IMR-90 (cell line): ENCODE measurements around the gene WNT6. TPM values are rescaled to one million over a fixed set of nuclear protein-coding genes. Genes with fewer than 3 reads are reported as not detected.

Source experiments
- ATAC-seq: fragments of 200-7000 bp; cut with Tn5 transposase; 2 replicates; pipeline ENCODE4 v1.9.1; 2020; ENCODE audit warnings: low read depth, mild to moderate bottlenecking, moderate library complexity
- BruUV-seq: library from RNA; stranded (reverse); fragments of 400-500 nt; replicated peaks from 2 replicates; lab custom pipeline; 2021; lab: Mats Ljungman, UMichigan
- CTCF ChIA-PET: fragments of 300-600 bp; formaldehyde crosslinking; extraction: SDS; loops from one replicate; lab custom pipeline; 2021; ENCODE audit warnings: antibody characterized with exemption; lab: Yijun Ruan, JAX
- POLR2A ChIA-PET: fragments of 300-600 bp; sonication (Branson Sonifier 250); formaldehyde crosslinking; loops from one replicate; lab custom pipeline; 2022; ENCODE audit warnings: antibody characterized with exemption; ENCODE audit not compliant: unreplicated experiment; lab: Charles Lee
- DNase-seq: peaks from one replicate; pipeline ENCODE4 v3.0.0; 2013
- H2AFZ ChIP-seq: replicated peaks from 2 replicates; pipeline ENCODE3; 2013; ENCODE audit warnings: low read length, mild to moderate bottlenecking; ENCODE audit not compliant: poor library complexity
- H2AK5ac ChIP-seq: 2 replicates; pipeline ENCODE4 v1.6.1; 2013; ENCODE audit warnings: low read depth, low read length, inconsistent platforms
- H2AK9ac ChIP-seq: replicated peaks from 2 replicates; pipeline ENCODE3; 2013; ENCODE audit warnings: mild to moderate bottlenecking, low read depth, low read length, moderate library complexity; ENCODE audit not compliant: poor library complexity
- H2BK120ac ChIP-seq: 2 replicates; pipeline ENCODE4 v1.6.1; 2013; ENCODE audit warnings: low read depth, low read length, inconsistent platforms
- H2BK15ac ChIP-seq: 3 replicates; pipeline ENCODE4 v1.6.1; 2013; ENCODE audit warnings: low read depth, low read length, inconsistent platforms
- H2BK20ac ChIP-seq: 2 replicates; pipeline ENCODE4 v1.6.1; 2013; ENCODE audit warnings: low read depth, mild to moderate bottlenecking, inconsistent platforms, low read length, moderate library complexity
- H2BK5ac ChIP-seq: 2 replicates; pipeline ENCODE4 v1.6.1; 2013; ENCODE audit warnings: mild to moderate bottlenecking, low read depth, low read length, inconsistent platforms; ENCODE audit not compliant: poor library complexity, severe bottlenecking
- H3K14ac ChIP-seq: replicated peaks from 2 replicates; pipeline ENCODE4 v1.6.1; 2013; ENCODE audit warnings: low read depth, low read length, inconsistent platforms
- H3K18ac ChIP-seq: 2 replicates; pipeline ENCODE4 v1.6.1; 2013; ENCODE audit warnings: low read depth, low read length, control low read depth
- H3K23ac ChIP-seq: 2 replicates; pipeline ENCODE4 v1.6.1; 2013; ENCODE audit warnings: low read depth, low read length, inconsistent platforms
- H3K27ac ChIP-seq: 2 replicates; pipeline ENCODE4 v1.5.1; 2013; ENCODE audit warnings: mild to moderate bottlenecking, control low read depth, low read length; ENCODE audit not compliant: insufficient read depth
- H3K27me3 ChIP-seq: 2 replicates; pipeline ENCODE4 v1.6.1; 2013; ENCODE audit warnings: low read length; ENCODE audit not compliant: control insufficient read depth, insufficient read depth
- H3K36me3 ChIP-seq: 2 replicates; pipeline ENCODE4 v1.6.1; 2013; ENCODE audit warnings: low read length, mixed read lengths; ENCODE audit not compliant: control insufficient read depth, insufficient read depth
- H3K4ac ChIP-seq: 2 replicates; pipeline ENCODE4 v1.6.1; 2013; ENCODE audit warnings: low read depth, low read length, inconsistent platforms
- H3K4me1 ChIP-seq: 2 replicates; pipeline ENCODE4 v1.6.1; 2013; ENCODE audit warnings: low read length, mixed read lengths; ENCODE audit not compliant: control insufficient read depth, insufficient read depth
- H3K4me2 ChIP-seq: 2 replicates; pipeline ENCODE4 v1.6.1; 2013; ENCODE audit warnings: low read depth, mild to moderate bottlenecking, control low read depth, low read length, moderate library complexity
- H3K4me3 ChIP-seq: 2 replicates; pipeline ENCODE4 v1.5.1; 2013; ENCODE audit warnings: low read depth, mild to moderate bottlenecking, control low read depth, low read length, moderate library complexity; ENCODE audit not compliant: insufficient read depth
- H3K56ac ChIP-seq: 2 replicates; pipeline ENCODE4 v1.6.1; 2013; ENCODE audit warnings: low read length, inconsistent platforms; ENCODE audit not compliant: insufficient read depth; ENCODE audit errors: extremely low read depth
- H3K79me1 ChIP-seq, 2 experiments: 2 replicates each; pipeline ENCODE4 v1.6.1; 2013; ENCODE audit warnings: low read length in 2 of 2, inconsistent platforms in 1 of 2, low read depth in 1 of 2
- H3K9ac ChIP-seq: 2 replicates; pipeline ENCODE4 v1.6.1; 2013; ENCODE audit warnings: low read depth, low read length, control low read depth
- H3K9me1 ChIP-seq: 2 replicates; pipeline ENCODE4 v1.6.1; 2013; ENCODE audit warnings: low read length, inconsistent platforms; ENCODE audit not compliant: insufficient read depth
- H3K9me3 ChIP-seq: 2 replicates; pipeline ENCODE4 v1.6.1; 2013; ENCODE audit warnings: low read length; ENCODE audit not compliant: control insufficient read depth, insufficient read depth
- H4K20me1 ChIP-seq: 2 replicates; pipeline ENCODE4 v1.6.1; 2013; ENCODE audit warnings: low read length, inconsistent platforms; ENCODE audit not compliant: insufficient read depth
- H4K5ac ChIP-seq: 2 replicates; pipeline ENCODE4 v1.6.1; 2013; ENCODE audit warnings: mild to moderate bottlenecking, low read depth, low read length, control low read depth
- H4K8ac ChIP-seq, 2 experiments: 2 replicates each; pipeline ENCODE4 v1.6.1; 2013; ENCODE audit warnings: low read depth in 2 of 2, low read length in 2 of 2, control low read depth in 1 of 2, inconsistent platforms in 1 of 2
- H4K91ac ChIP-seq: 2 replicates; pipeline ENCODE4 v1.6.1; 2013; ENCODE audit warnings: low read depth, low read length, inconsistent platforms; ENCODE audit not compliant: insufficient read depth
- CEBPB ChIP-seq: IDR thresholded peaks from 2 replicates; pipeline ENCODE4 v1.6.1; 2012; ENCODE audit warnings: low read depth, low read length, improper control_type of control experiment
- MAFK ChIP-seq: IDR thresholded peaks from 2 replicates; pipeline ENCODE4 v1.6.1; 2012; ENCODE audit warnings: low read depth, low read length, improper control_type of control experiment
- MAZ ChIP-seq: IDR thresholded peaks from 2 replicates; pipeline ENCODE4 v1.6.1; 2012; ENCODE audit warnings: low read depth, mild to moderate bottlenecking, low read length, improper control_type of control experiment, moderate library complexity, borderline replicate concordance
- WGBS, 2 experiments: methylation state at CpG; one replicate each; pipeline versions ENCODE4 v1.1.5 to v1.1.7; 2013; ENCODE audit warnings: missing lambda C conversion rate in 2 of 2; ENCODE audit not compliant: insufficient read length in 1 of 2; ENCODE audit errors: extremely low coverage in 2 of 2; 5-methylcytosine and 5-hydroxymethylcytosine counted together
- dilution Hi-C: fragments of 300-500 bp; cut with HindIII; formaldehyde crosslinking; loops from one replicate; pipeline ENCODE4 v1.14.3; 2018; ENCODE audit warnings: low sequenced_read_pairs; ENCODE audit not compliant: unreplicated experiment
- in situ Hi-C: fragments of 300-500 bp; cut with MboI; formaldehyde crosslinking; loops from 3 replicates; pipeline ENCODE4 v1.14.3; 2019; ENCODE audit warnings: low sequenced_read_pairs, inconsistent platforms, mixed read lengths
- intact Hi-C: fragments of 100-400 bp; cut with micrococcal nuclease; formaldehyde crosslinking; loops from 2 replicates; pipeline ENCODE4 v1.10.0; 2022
- polyA plus RNA-seq, 3 experiments: library from polyadenylated mRNA; depleted of rRNA; stranded (reverse); fragments of >200 nt; gene quantifications; 2 replicates each; pipeline ENCODE4 v1.2.3, GENCODE V29; 2012; ENCODE audit warnings: low replicate concordance in 1 of 3
- total RNA-seq: library from RNA; depleted of rRNA; stranded (reverse); fragments of >200 nt; gene quantifications from 2 replicates; pipeline ENCODE4 v1.2.3, GENCODE V29; 2012
- TF ChIP-seq, protein P1 (sequence below): fragments of 150-350 bp; IDR thresholded peaks from 2 replicates; pipeline ENCODE4 v1.6.1; 2017; ENCODE audit warnings: mild to moderate bottlenecking, antibody characterized with exemption, low read length, low read depth
- TF ChIP-seq, protein P2 (sequence below): conservative IDR thresholded peaks from 2 replicates; pipeline ENCODE4 v1.5.1; 2012; ENCODE audit warnings: mild to moderate bottlenecking, low read depth, low read length, improper control_type of control experiment

Gene WNT6
- total and polyA plus RNA-seq, 2 of the 4 experiments (the other 2 are of a cell fraction), result not detected

DNA sequence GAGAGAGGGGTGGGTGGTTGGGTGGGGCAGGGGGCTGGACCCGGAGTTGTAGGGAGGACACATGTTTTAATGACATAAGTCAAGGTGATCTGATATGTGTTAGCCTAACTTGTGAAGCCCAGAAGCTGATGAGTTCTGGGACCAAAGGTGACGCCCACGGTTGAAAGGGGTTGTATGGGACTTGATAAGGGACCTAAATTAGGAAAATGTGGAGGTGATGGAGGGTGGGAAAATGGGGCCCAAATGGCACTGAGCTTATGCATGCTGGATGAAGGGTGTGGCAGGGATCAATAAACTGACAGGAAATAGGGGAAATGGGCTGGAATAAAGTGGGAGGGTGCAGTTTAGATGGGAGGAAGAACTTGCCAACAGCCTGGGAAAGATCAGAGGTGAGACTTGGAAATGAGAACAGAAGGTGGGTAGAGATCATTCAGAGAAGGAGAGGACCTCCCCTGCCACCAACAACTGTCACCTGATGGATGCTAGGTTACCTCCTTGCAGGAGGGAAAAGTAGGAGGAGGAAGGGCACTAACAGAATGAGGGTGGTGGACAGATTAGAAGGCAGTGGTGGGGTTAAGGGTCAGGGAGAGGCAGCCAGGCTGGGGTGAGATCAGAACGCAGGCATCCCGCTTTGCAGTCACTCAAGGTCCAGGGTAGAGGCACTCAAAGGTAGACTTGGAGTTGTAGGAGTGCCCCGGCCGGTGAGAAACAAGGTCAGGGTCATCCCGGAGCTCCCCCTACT is 36.3 kb downstream of the WNT6 start (continued):
- TF ChIP-seq, protein P1, sequence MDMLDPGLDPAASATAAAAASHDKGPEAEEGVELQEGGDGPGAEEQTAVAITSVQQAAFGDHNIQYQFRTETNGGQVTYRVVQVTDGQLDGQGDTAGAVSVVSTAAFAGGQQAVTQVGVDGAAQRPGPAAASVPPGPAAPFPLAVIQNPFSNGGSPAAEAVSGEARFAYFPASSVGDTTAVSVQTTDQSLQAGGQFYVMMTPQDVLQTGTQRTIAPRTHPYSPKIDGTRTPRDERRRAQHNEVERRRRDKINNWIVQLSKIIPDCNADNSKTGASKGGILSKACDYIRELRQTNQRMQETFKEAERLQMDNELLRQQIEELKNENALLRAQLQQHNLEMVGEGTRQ, result no peak

DNA sequence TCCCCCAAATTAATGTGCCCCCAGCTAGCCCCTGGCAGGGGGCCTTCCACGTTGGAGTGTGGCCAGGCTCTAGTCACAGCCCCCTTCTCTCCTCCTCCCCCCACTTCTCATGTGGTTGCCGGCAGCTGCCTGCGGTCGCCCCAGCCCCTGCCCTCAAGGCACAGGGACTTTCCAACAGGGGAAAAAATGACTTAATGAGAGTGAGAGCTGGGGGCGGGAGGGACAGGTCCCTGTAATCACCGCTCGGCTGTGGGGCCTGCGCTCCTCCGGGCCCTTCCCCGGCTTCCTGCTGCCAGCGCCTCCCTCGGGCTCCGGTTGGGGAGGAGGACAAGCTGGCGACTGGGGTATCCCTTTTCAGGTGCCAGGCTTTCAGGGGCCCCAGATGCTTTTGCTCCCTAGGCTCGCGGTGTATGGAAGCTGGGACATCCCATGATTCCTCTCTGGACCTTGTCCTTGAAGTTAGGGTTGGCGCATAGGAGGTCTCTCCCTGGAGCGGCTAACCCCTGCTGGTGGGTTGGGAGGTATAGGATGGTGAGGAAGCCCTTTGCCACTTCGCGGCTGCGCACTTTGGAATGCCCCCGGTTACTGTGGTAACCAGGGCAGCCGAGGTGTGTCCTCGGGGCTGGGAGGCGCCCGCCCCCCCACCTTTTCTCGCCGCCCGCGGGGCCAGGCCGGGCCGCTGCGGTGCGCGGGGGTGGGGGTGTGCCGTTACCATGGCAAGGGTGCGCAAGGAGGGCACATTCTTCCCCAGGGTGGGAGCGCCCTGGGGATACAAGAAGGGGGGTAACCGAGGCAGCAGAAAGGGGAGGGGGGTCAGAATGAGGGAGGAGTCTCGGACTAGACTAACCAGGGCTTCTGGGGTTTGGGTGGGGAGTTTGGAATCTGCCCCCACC is 37.1 kb downstream of the WNT6 start:
- Histone ChIP-seq H3K27me3 (peaks cover 86% of the 10 kb centered on the region), H3K23ac (no peak overlapping the region), H2BK15ac (no peak overlapping the region), H2BK5ac (no peak overlapping the region), H3K18ac (no peak overlapping the region), H3K27ac (no peak overlapping the region), H2BK20ac (no peak overlapping the region), H4K8ac (no peak overlapping the region), H3K4me3 (no peak overlapping the region), H3K79me1 (no peaks in the 10 kb centered on the region), H4K91ac (no peak overlapping the region), H3K4ac (no peak overlapping the region), H2AK5ac (no peak overlapping the region), H3K56ac (no peak overlapping the region), H2BK120ac (no peak overlapping the region), H4K20me1 (no peaks in the 10 kb centered on the region), H3K14ac (no peak overlapping the region), H3K36me3 (no peaks in the 10 kb centered on the region), H2AK9ac (no peak overlapping the region), H2AFZ (no peak overlapping the region), H3K4me2 (no peak overlapping the region; the same call in 1 of the 2 replicates), H3K9ac (no peak overlapping the region), H3K4me1 (peaks cover 7% of the 10 kb centered on the region; the same call in 1 of the 2 replicates), H3K9me1 (no peaks in the 10 kb centered on the region), H4K5ac (no peak overlapping the region), H3K9me3 (peaks cover 2% of the 10 kb centered on the region; the same call in 1 of the 2 replicates)
- dilution Hi-C loops, result no loop called here
- ATAC-seq, result no peak
- ChIA-PET CTCF (interaction anchor here (1.2 to 3.7 kb wide), 5 partner anchors 9 to 45 kb away, joined by 3 to 49 read pairs (median 4); partner anchors contain the start of gene WNT10A), POLR2A (no interaction called here)
- DNase-seq, result peak; percentile 31
- no peak for TF ChIP-seq MAZ
- TF ChIP-seq, protein P2, sequence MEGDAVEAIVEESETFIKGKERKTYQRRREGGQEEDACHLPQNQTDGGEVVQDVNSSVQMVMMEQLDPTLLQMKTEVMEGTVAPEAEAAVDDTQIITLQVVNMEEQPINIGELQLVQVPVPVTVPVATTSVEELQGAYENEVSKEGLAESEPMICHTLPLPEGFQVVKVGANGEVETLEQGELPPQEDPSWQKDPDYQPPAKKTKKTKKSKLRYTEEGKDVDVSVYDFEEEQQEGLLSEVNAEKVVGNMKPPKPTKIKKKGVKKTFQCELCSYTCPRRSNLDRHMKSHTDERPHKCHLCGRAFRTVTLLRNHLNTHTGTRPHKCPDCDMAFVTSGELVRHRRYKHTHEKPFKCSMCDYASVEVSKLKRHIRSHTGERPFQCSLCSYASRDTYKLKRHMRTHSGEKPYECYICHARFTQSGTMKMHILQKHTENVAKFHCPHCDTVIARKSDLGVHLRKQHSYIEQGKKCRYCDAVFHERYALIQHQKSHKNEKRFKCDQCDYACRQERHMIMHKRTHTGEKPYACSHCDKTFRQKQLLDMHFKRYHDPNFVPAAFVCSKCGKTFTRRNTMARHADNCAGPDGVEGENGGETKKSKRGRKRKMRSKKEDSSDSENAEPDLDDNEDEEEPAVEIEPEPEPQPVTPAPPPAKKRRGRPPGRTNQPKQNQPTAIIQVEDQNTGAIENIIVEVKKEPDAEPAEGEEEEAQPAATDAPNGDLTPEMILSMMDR, result no peak
- no peak for TF ChIP-seq MAFK
- no peak for TF ChIP-seq CEBPB
- in situ Hi-C loops, result no loop called here
- WGBS, 2 experiments, result 7% methylated on average over 7 of the region's 40 CpGs; no CpG with 5 or more reads in 1 of the 2 experiments
- BruUV-seq, result no TSS peak
- intact Hi-C loops, result no loop called here
